Bronchial epithelial cell (primary cell): ENCODE data around the gene P2RY14. TPM values are rescaled to one million over a fixed set of nuclear protein-coding genes. Genes with fewer than 3 reads are reported as not detected.
"Not testable (repeated sequence)": the region's sequence is repeated elsewhere in the genome, so short reads cannot be mapped to it uniquely, and the experiment has no call there.

Experiments
- DNase-seq: peaks from one replicate; pipeline ENCODE4 v3.0.0-alpha.2; 2010; ENCODE audit warnings: low read depth
- FAIRE-seq: peaks from 2 replicates; lab custom pipeline; 2011; peaks lifted over from hg19 to GRCh38; lab: Jason Lieb, UNC
- H3K27me3 ChIP-seq: 2 replicates; pipeline ENCODE4 v1.5.1; 2011; ENCODE audit warnings: low read length; ENCODE audit not compliant: control insufficient read depth, insufficient read depth
- H3K36me3 ChIP-seq: 2 replicates; pipeline ENCODE4 v1.5.1; 2011; ENCODE audit warnings: low read length; ENCODE audit not compliant: control insufficient read depth, insufficient read depth
- H3K4me3 ChIP-seq: 2 replicates; pipeline ENCODE4 v1.5.1; 2011; ENCODE audit warnings: mild to moderate bottlenecking, low read depth, low read length, control low read depth
- total RNA-seq: library from RNA; depleted of rRNA; stranded (reverse); fragments of >200 nt; gene quantifications from 2 replicates; pipeline ENCODE4 v1.2.1, GENCODE V29; 2014
- TF ChIP-seq, protein P1 (sequence below): IDR thresholded peaks from 2 replicates; pipeline ENCODE4 v1.5.1; 2011; ENCODE audit warnings: mild to moderate bottlenecking, moderate library complexity, low read length, control low read depth, inconsistent platforms; ENCODE audit not compliant: insufficient read depth, severe bottlenecking

P2RY14 gene
- total RNA-seq, 1 donor from 2014 or later, result not detected

GRCh38 chr3:151262871-151263525 lies 15.3 kb downstream of the P2RY14 start:
- FAIRE-seq (peak; percentile 32), DNase-seq (no peak)
- Histone ChIP-seq H3K27me3 (no peaks in the 10 kb centered on the region), H3K4me3 (no peak overlapping the region), H3K36me3 (no peaks in the 10 kb centered on the region)
- TF ChIP-seq, protein P1, sequence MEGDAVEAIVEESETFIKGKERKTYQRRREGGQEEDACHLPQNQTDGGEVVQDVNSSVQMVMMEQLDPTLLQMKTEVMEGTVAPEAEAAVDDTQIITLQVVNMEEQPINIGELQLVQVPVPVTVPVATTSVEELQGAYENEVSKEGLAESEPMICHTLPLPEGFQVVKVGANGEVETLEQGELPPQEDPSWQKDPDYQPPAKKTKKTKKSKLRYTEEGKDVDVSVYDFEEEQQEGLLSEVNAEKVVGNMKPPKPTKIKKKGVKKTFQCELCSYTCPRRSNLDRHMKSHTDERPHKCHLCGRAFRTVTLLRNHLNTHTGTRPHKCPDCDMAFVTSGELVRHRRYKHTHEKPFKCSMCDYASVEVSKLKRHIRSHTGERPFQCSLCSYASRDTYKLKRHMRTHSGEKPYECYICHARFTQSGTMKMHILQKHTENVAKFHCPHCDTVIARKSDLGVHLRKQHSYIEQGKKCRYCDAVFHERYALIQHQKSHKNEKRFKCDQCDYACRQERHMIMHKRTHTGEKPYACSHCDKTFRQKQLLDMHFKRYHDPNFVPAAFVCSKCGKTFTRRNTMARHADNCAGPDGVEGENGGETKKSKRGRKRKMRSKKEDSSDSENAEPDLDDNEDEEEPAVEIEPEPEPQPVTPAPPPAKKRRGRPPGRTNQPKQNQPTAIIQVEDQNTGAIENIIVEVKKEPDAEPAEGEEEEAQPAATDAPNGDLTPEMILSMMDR, result no peak

GRCh38 chr3:151259664-151260063 lies 18.7 kb downstream of the P2RY14 start:
- FAIRE-seq (no peak), DNase-seq (no peak)
- TF ChIP-seq, protein P1, result no peak

DNA sequence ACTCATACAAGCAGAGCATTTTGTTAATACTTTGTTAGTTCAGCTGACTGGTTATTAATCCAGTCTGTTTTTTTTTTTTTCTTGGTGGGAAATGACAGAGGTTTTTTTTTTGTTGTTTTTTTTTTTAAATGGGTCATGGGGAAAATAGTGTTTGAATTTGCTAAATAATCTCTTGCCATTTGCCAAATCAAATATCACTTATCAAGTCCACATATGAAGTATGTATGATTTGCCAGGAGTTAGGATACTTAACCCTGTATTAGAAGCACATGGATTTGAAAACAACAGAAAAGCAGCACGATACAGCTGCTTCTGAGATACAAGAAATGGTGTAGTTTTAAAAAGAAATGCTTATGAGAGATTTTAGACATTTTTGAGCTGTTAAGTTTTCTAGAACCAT lies 21.6 kb downstream of the P2RY14 start:
- Histone ChIP-seq H3K36me3 (no peaks in the 10 kb centered on the region), H3K27me3 (no peaks in the 10 kb centered on the region), H3K4me3 (no peak overlapping the region)
- FAIRE-seq, result no peak
- TF ChIP-seq, protein P1, result no peak
- no peak for DNase-seq

More at GRCh38 chr3:151259664-151260063, 18.7 kb downstream of the P2RY14 start:
- Histone ChIP-seq H3K27me3 (no peaks in the 10 kb centered on the region), H3K36me3 (no peaks in the 10 kb centered on the region), H3K4me3 (no peak overlapping the region)

DNA sequence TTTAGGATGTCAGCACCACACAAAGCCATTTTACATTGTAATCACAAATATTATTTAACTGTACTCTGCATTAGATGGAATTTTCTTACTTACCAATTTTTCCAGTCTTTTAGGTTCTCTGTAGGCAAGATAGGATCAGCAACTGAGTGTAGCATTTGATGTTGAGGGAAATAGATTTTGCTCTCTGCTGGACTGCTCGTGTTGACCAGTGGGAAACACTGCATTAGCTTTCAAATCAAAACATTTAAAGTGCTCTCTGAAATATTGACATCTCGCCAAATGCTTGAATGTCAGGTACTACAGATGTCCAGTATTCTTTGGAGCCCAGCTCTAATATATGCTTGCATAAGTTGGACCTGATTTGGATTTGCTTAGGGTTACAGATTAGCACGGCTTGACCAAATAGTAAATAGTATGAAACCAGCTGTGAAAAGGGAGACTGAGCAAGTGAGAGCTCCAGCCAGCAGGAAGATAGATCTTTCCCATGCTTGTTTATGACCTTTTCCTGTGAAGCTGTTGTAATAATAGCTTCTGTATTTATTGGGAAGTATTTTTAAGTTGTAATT lies 29.5 kb downstream of the P2RY14 start:
- Histone ChIP-seq H3K4me3 (no peak overlapping the region), H3K27me3 (no peaks in the 10 kb centered on the region), H3K36me3 (no peaks in the 10 kb centered on the region)
- FAIRE-seq (no peak), DNase-seq (no peak)
- TF ChIP-seq, protein P1, result no peak

DNA sequence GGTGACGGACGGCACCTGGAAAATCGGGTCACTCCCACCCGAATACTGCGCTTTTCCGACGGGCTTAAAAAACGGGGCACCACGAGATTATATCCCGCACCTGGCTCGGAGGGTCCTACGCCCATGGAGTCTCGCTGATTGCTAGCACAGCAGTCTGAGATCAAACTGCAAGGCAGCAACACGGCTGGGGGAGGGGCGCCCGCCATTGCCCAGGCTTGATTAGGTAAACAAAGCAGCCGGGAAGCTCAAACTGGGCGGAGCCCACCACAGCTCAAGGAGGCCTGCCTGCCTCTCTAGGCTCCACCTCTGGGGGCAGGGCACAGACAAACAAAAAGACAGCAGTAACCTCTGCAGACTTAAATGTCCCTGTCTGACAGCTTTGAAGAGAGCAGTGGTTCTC lies 36.3 kb downstream of the P2RY14 start:
- not testable (repeated sequence) for H3K36me3 ChIP-seq, H3K27me3 ChIP-seq, H3K4me3 ChIP-seq, DNase-seq, FAIRE-seq

DNA sequence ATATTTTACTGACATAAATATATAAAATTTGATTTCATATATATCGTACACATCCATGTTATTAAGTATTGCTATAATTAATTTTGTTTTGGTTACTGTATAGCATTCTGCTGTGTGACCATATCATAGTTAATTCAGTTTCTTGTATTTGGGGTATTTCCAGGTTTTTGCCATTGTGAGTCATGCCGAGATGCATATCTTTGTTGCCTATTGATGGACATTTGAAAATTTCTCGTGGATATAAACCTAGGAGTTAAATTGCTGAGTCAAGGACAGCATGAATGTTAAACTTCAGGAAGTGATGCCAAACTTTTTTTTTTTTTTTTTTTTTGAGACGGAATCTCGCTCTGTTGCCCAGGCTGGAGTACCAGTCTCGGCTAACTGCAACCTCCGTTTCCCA lies 41.6 kb downstream of the P2RY14 start:
- Histone ChIP-seq H3K36me3 (no peaks in the 10 kb centered on the region), H3K27me3 (no peaks in the 10 kb centered on the region), H3K4me3 (no peak overlapping the region)
- DNase-seq, result no peak
- TF ChIP-seq, protein P1, result no peak
- FAIRE-seq, result no peak
